Stimulated activated CD4-positive, alpha-beta T cell treated with anti-CD3 and anti-CD28 coated beads, Interleukin-4, amount 100 ng/mL, for 4 hours (primary cell): ENCODE measurements around the gene SDK2.

Experiments
- DNase-seq, 2 experiments: peaks; one replicate each; pipeline ENCODE4 v3.0.0-alpha.2; 2020

Gene SDK2

DNA sequence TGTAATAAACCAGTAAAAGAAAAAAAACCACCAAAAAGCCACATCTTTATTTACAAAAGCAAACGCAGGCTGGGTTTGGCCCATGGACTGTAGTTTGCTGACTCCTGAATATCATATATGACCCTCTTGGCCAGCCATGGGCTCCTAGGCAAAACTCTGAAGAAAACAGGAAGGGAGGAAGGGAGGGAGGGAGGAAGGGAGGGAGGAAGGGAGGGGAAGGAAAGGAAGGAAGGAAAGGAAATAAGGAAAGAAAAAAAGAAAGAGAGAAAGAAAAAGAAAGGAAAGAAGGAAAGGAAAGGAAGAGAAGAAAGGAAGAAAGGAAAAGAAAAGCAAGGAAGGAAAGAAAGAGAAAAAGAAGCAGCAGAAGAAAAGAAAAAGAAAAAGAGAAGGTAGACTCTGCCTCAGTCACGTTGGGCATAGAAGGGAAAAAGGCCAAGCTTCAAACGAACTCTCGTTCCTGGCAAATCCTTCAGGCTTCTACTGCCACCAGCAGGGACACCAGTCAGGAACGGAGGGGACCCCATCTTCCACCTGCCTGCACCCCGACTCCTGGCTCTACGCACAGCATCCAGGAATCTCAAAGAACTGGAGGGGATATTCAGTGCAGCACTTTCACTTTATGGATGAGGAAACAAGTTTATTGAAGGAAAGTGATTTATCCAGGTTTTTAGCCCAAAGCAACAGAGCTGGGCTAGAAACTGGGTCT is 354.5 kb downstream of the SDK2 start:
- no peak for DNase-seq

DNA sequence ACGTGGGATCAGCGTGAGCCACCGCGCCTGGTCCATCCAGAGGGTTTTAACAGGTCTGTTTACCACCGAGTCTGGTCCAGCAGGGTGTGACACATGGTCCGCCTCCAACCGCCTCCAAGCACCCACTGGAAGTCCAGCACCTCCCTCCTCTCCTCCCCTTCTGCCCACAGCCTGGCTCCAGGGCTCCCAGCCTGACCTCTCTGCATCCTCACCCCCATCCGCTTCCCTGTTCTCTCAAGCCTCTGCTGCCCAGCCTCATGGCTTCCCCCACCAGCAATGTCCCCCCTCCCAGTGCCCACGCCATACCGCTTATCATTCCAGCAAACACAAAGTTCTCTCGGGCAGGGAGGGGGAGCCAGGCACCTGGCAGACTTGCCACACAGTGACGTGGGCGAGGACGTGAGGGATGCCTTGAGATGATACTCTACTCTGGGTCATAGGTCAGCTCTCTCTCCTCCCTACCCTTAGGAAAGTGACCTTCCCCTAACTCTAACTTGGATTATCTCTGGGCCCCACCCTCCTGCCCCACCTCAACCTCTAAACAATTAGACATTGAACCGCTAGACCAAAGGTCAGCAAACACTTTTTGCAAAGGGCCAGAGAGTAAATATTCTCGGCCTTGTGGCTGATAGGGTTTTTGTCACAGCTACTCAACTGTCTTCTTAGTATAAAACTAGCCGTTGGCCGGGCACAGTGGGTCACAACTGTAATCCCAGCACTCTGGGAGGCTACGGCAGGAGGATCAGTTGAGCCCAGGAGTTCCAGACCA is 355.5 kb downstream of the SDK2 start:
- DNase-seq, result no peak

DNA sequence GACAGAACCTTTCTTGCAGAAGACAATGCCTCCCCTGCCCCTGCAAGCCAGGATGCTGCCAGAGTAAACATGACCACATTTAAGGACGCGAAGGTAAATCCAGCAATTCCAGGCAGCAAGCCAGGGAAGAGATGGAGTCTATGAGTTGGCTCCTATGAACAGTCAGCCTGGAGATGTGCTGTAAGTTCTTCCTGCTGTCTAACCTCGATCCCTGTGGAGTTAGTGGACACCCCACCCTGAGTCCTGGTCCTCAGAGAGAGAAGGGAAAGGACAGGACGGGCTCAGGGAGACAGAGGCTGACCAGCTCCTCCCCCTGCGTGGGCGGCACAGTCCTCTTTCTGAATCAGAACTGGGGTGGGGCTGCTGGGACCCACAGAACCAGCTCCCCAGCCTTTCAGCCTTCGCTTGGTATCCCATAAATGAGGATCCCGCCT is 357.4 kb downstream of the SDK2 start:
- no peak for DNase-seq

GRCh38 chr17:73285916-73286862 is 358.1 kb downstream of the SDK2 start:
- DNase-seq, result no peak

DNA sequence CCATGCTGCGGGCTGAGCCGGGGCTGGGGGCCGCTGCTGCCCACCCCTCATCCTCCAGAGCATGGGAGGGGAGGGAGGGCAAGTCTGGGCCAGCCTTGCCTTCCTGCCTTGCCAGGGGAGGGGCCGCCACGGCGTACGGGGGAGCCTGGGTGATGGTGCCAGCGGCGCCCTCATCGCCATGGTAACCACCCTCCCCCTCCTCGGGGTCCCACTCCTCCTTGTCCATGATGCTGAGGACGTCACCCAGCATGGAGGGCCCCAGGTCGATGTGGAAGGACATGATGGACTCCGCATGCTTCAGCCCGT is 358.7 kb downstream of the SDK2 start:
- no peak for DNase-seq

DNA sequence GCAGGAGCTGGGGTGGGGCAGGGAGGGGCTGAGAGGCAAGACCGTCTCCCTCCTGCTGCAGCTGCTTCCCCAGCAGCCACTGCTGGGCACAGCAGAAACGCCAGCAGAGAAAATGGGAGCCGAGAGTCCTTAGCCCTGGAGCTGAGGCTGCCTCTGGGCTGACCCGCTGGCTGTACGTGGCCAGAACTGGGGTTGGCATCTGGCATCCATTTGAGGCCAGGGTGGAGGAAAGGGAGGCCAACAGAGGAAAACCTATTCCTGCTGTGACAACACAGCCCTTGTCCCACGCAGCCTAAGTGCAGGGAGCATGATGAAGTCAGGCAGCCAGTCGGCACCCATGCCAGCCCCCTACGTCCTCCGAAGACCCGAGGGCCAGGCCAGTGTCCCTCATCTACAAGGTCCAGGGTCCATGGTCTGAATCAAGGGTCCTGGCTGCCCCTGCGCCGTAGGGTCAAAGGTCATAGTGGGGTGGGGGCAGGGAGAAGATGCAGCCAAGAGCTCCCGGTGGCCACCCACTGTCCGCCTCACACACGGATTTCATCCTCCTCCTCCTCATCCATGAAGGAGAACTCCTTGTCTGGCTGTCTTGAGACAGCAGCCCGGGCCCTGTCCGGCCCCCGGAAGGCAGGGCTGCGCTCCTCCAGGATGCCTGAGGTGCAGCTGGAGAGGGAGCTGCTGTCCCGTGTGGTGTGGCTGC is 359.2 kb downstream of the SDK2 start:
- no peak for DNase-seq
